Measurements from ENCODE around the gene PXMP2.

GRCh38 chr12:132660996-132661395, 26.4 kb upstream of the PXMP2 start:
- TF ChIP-seq CTCF (IDR thresholded peaks at IDR 0.05) (no peak), POLR2A (IDR thresholded peaks at IDR 0.05; ENCODE audit: low read depth) (no peak), EP300 (IDR thresholded peaks at IDR 0.05) (no peak)

All from esophagus muscularis mucosa (tissue), 4 donors.